SJSA1 (cell line): ENCODE measurements around the gene TSEN54. TPM values are rescaled to one million over a fixed set of nuclear protein-coding genes. Genes with fewer than 3 reads are reported as not detected.
A peak's percentile ranks its signal among the peaks of the same experiment; 100 is the strongest.

Experiments used
- DNase-seq, 2 experiments: peaks; one replicate each; pipeline ENCODE4 v3.0.0-alpha.2; 2015 to 2020; ENCODE audit warnings: low spot score in 2 of 2, low read depth in 1 of 2
- H3K27ac ChIP-seq: fragments of 250-450 bp; sonication (Bioruptor Pico); 2 replicates; pipeline ENCODE4 v1.5.1; 2020; ENCODE audit warnings: mild to moderate bottlenecking, moderate library complexity
- H3K27me3 ChIP-seq: fragments of 250-450 bp; sonication (Bioruptor Pico); replicated peaks from 2 replicates; pipeline ENCODE4 v1.5.1; 2020; ENCODE audit warnings: mild to moderate bottlenecking, moderate library complexity
- H3K36me3 ChIP-seq: fragments of 250-450 bp; sonication (Bioruptor Pico); 2 replicates; pipeline ENCODE4 v1.5.1; 2020; ENCODE audit warnings: mild to moderate bottlenecking
- H3K4me1 ChIP-seq: fragments of 250-450 bp; sonication (Bioruptor Pico); replicated peaks from 2 replicates; pipeline ENCODE4 v1.6.1; 2021; ENCODE audit warnings: mild to moderate bottlenecking
- H3K4me3 ChIP-seq: fragments of 250-450 bp; sonication (Bioruptor Pico); 2 replicates; pipeline ENCODE4 v1.5.1; 2020; ENCODE audit warnings: mild to moderate bottlenecking
- H3K9me3 ChIP-seq: fragments of 250-450 bp; sonication (Bioruptor Pico); replicated peaks from 2 replicates; pipeline ENCODE4 v1.5.1; 2020; ENCODE audit warnings: mild to moderate bottlenecking
- total RNA-seq: library from RNA; depleted of rRNA; stranded (reverse); fragments of >200 nt; shearing (Covaris generic); gene quantifications from 2 replicates; pipeline ENCODE4 v1.2.3, GENCODE V29; 2014

The TSEN54 gene
- total RNA-seq, 1 experiment from 2014 or later = 54.0 TPM

DNA sequence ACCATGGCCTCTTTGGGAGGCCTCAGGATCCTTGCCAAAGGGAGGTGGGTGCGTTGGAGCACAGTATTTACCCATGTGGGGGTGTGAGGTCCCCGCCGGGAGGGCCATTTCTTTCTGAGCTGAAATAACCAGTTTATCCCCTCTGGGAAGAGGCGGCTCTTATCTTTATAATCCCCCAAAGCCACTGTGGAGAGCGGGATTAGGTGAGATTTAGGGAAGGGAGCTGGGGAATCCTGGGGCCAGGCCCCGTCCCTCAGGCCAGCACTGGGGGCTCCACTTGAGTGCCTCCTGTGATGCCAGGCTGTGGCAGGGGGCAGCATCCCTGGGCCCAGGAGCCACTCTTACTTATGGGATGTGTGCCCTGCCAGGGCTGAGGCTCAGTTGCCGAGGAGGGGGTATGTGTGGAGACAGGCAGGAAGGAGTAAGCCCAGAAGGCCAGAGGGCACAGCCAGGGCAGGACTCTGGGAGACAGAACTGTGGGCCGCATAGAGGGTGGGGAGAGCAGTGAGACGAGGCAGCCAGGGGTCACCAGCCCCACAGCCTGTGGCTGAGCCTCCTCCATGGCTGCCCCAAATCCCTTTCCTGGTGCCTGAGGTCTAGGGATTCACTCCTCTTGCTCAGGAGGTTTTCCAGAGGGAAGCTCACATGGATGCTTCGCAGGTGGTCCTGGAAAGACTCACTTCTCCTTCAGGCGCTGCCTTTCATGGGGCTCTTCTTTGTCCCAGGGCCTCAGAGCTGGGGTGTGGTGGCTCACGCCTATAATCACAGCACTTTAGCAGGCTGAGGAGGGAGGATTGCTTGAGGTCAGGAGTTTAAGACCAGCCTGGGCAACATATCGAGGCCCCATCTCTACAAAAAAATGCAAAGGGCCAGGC is 34.9 kb upstream of the TSEN54 start:
- Histone ChIP-seq H3K4me1 (peaks cover 11% of the 10 kb centered on the region), H3K4me3 (no peak overlapping the region), H3K27me3 (no peaks in the 10 kb centered on the region), H3K36me3 (peaks cover 24% of the 10 kb centered on the region), H3K27ac (no peak overlapping the region), H3K9me3 (no peaks in the 10 kb centered on the region)
- peak; percentile 32 to 45 for DNase-seq

DNA sequence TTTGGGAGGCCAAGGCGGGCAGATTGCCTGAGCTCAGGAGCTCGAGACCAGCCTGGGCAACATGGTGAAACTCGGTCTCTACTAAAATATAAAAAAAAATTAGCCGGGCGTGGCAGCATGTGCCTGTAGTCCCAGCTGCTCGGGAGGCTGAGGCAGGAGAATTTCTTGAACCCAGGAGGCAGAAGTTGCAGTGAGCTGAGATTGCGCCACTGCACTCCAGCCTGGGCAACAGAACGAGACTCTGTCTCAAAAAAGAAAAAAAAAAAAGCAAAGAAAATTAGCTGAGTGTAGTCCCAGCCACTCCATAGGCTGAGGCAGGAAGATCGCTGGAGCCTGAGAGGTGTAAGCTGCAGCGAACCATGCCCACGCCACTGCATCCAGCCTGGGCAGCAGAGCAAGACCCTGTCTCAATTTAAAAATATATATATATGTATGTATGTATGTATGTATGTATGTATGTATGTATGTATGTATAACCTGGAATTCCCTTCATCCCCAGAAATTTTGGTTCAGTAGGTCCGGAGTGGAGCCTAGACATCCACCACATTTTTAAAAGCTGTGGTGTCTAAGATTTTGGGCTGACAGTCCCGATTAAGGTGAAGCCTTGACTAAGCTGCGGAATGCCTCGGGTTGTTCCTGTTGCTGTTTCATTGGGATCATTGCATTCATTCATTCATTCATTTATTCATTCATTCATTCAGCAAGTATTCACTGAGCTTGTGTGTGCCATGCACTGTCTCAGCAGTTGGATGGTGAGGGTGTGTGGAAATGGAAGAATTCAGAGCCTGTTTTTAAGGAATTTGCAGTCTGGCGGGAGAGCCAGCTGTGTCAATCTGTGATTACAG is 34.0 kb upstream of the TSEN54 start:
- H3K36me3 ChIP-seq = peaks cover 18% of the 10 kb centered on the region
- no peak overlapping the region for H3K27ac ChIP-seq
- H3K4me3 ChIP-seq = no peak overlapping the region
- no peak for DNase-seq
- H3K27me3 ChIP-seq = no peaks in the 10 kb centered on the region
- H3K9me3 ChIP-seq = no peaks in the 10 kb centered on the region
- peaks cover 17% of the 10 kb centered on the region for H3K4me1 ChIP-seq

DNA sequence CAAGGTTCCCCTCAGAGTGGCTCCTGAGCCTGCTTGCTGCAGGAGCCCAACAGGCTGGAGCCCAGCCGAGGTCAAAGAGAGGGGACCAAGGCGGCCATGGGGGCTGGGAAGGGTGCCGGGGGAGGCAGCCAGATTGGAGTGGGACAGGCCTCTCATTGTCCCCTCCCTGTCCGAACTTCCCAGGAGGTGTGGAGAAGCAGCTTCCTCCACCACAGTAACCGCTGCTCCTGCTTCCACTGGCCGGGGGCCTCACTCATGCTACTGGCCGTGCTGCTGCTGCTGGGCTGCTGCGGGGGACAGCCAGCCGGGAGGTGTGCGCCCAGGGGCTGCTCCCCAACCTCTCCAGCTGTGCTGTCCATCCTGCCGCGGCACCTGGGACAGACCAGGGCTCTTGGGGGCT is 30.6 kb upstream of the TSEN54 start:
- no peak for DNase-seq
- Histone ChIP-seq H3K4me1 (peaks cover 24% of the 10 kb centered on the region), H3K9me3 (no peaks in the 10 kb centered on the region), H3K36me3 (peaks cover 36% of the 10 kb centered on the region), H3K27me3 (no peaks in the 10 kb centered on the region), H3K27ac (no peak overlapping the region), H3K4me3 (no peak overlapping the region)

DNA sequence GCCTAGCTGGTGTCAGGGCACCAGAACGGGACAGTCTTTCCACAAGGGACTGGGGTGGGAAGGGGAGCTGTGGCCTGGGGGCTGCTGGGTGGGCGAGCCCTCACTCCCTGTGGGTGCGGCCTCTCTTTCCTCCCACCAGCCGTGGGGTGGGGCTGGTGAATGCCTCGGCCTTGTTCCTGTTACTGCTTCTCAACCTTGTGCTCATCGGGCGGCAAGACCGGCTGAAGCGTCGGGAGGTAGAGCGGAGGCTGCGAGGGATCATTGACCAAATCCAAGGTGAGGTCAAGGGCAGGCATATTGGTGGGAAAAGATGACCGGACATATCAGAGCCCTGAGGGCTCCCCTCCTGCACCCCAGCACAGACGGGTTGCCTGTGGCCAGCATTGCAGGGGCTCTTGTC is 30.2 kb upstream of the TSEN54 start:
- no peak overlapping the region for H3K4me3 ChIP-seq
- peaks cover 41% of the 10 kb centered on the region for H3K36me3 ChIP-seq
- no peak for DNase-seq
- H3K4me1 ChIP-seq = peaks cover 24% of the 10 kb centered on the region
- no peak overlapping the region for H3K27ac ChIP-seq
- H3K9me3 ChIP-seq = no peaks in the 10 kb centered on the region
- no peaks in the 10 kb centered on the region for H3K27me3 ChIP-seq

DNA sequence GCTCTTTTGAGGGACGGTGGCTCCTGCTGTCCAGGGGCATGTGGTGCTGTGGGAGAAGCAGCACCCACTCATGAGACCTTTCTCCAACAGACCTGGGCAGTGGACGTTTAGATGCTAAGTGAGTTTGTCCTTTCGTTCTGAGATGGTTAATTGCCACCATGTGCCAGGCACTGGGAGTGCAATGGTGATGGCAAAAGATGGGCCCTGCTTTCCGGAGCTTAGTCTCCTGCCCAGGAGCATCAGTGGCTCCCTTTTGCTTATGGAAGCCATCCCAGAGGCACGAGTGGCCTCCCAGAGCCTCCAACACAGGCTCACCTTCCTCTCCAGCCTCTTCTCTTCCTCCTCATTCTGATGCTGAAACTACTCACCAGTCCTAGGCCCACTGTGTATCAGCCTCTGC is 29.4 kb upstream of the TSEN54 start:
- no peaks in the 10 kb centered on the region for H3K9me3 ChIP-seq
- DNase-seq = no peak
- H3K4me3 ChIP-seq = no peak overlapping the region
- no peak overlapping the region for H3K27ac ChIP-seq
- peaks cover 49% of the 10 kb centered on the region for H3K36me3 ChIP-seq
- peaks cover 17% of the 10 kb centered on the region for H3K4me1 ChIP-seq
- no peaks in the 10 kb centered on the region for H3K27me3 ChIP-seq

DNA sequence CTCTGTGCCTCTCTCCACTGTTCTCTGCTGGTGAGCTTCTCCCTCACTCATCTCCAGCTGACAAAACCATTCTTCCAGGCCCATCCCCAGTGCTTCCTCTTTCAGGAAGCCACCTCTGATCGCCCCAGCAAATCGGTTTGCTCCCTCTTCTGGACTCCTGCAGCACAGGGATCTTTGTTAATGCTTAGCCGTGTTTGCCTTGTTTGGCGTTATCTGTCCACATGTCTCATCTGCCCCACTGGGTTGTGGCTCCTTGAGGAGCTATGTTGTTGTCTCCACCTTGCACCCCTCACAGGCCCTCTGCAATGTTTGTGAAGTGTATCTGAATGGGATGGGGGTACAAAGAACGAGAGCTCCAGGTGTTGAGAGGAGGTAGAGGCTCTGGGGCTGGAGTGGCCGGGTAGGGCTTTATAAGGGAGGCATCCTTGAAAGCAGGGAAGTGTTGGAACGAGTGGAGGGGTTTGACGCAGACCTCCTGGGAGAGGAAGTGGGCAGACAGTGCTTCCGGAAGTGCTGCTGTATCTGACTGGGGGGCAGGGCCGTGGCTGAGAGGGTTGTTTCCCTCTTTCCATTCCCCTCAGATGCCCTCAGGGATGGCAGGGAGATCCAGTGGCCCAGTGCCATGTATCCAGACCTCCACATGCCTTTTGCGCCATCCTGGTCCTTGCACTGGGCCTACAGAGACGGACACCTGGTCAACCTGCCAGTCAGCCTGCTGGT is 28.8 kb upstream of the TSEN54 start:
- no peaks in the 10 kb centered on the region for H3K27me3 ChIP-seq
- no peaks in the 10 kb centered on the region for H3K9me3 ChIP-seq
- H3K4me3 ChIP-seq = no peak overlapping the region
- no peak overlapping the region for H3K27ac ChIP-seq
- no peak for DNase-seq
- H3K36me3 ChIP-seq = peaks cover 54% of the 10 kb centered on the region
- H3K4me1 ChIP-seq = peaks cover 15% of the 10 kb centered on the region

DNA sequence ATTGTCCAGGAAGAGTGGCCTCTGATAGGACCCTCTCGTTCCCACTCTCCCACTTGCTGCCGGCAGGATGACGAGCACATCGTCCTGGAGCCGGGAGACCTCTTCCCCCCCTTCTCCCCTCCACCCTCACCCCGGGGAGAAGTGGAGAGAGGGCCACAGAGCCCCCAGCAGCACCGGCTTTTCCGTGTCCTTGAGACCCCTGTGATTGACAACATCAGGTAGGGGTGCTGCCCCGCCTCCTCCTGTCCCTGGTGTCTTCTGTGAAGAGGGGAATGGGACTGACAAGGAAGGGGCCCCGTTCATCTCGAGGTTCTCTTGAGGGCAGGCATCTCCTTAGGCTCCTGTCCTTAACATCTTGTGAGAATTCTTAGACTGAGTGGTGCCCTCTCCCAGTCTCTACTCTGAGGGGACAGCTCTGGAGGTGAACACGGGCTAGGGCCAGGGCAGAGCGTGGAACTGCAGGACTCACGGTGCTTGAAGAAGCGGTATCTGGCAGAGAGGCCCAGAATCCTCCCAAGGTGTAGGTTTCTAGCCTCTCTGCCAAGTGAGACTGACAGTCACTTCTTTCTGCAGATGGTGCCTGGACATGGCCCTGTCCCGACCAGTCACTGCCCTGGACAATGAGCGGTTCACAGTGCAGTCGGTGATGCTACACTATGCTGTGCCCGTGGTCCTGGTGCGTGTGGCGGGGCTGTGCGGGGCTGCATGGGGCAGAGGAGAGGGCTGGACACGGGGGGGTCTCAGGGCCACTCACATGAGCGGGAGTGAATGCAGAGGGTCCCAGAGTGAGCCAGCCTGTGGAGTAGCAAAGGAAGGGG is 27.4 kb upstream of the TSEN54 start:
- Histone ChIP-seq H3K4me3 (no peak overlapping the region), H3K9me3 (no peaks in the 10 kb centered on the region), H3K4me1 (peaks cover 24% of the 10 kb centered on the region), H3K36me3 (peaks cover 61% of the 10 kb centered on the region), H3K27ac (no peak overlapping the region), H3K27me3 (no peaks in the 10 kb centered on the region)
- DNase-seq = no peak

DNA sequence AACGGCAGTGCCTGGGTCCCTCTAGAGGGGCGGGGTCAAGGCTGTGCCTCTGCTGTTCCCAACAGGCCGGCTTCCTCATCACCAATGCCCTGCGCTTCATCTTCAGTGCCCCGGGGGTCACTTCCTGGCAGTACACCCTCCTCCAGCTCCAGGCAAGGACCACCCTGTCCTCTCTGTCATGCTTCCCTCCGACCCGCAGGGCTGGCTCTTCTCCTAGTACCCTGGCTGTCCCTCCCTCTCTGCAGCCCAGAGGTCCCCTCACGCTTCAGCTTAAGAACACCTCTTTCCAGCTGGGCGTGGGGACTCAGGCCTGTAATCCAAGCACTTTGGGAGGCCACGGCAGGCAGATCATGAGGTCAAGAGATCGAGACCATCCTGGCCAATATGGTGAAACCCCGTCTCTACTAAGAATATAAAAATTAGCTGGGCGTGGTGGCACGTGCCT is 26.8 kb upstream of the TSEN54 start:
- no peaks in the 10 kb centered on the region for H3K27me3 ChIP-seq

DNA sequence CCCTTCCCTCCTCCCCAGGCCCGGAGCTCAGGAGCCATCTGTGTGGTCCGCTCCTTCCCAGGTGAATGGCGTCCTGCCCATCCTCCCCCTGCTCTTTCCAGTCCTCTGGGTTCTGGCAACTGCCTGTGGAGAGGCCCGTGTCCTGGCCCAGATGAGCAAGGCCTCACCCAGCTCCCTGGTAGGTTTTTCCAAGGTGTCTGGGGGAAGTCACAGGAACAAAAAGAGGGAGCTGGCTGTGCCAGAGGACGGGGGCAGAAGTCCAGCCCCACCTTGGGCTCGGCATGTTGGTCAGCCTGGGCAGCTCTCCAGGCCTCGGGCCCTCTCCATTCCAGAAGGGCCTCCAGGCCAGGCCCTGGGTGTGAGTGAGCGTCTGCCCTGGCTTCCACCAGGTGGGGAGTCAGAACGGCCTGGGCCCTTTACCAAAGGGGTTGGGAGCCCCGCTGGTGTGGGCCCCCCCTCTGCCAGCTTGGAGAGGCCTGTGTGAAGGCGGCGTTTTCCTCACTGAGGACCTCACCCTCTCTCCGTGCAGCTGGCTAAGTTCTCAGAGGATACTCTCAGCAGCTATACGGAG is 26.1 kb upstream of the TSEN54 start:
- Histone ChIP-seq H3K27ac (no peak overlapping the region), H3K36me3 (peaks cover 74% of the 10 kb centered on the region), H3K9me3 (no peaks in the 10 kb centered on the region), H3K27me3 (no peaks in the 10 kb centered on the region), H3K4me1 (peaks cover 38% of the 10 kb centered on the region), H3K4me3 (no peak overlapping the region)
- DNase-seq = no peak

More for the DNA sequence above, 26.8 kb upstream of the TSEN54 start:
- no peak for DNase-seq
- Histone ChIP-seq H3K4me1 (peaks cover 30% of the 10 kb centered on the region), H3K9me3 (no peaks in the 10 kb centered on the region), H3K36me3 (peaks cover 67% of the 10 kb centered on the region), H3K27ac (no peak overlapping the region), H3K4me3 (no peak overlapping the region)

DNA sequence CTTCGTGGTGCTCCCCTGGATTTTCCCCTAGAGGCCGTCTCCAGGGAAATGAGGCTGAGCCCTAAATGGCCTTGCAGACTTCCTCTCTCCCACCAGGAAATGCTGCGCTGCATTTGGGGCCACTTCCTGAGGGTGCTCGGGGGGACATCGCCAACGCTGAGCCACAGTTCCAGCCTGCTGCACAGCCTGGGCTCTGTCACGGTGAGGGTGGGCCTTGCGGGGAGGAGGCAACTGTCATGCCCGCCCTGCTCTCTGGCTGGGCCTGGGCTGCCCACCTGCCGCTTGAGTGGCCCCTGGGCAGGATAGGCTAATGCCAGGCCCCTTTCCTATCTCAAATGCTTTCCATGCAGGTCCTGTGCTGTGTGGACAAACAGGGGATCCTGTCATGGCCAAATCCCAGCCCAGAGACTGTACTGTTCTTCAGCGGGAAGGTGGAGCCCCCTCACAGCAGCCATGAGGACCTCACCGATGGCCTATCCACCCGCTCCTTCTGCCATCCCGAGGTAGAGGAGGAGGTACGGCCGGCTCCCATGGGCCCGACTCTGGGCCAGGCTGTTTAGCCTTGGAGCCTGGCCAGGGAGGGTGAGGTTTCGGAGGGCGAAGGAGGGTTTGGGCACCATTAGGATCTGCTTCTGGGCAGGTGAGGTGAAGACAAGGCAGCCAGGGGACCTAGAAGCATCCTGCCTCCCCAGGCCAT is 25.2 kb upstream of the TSEN54 start:
- H3K27me3 ChIP-seq = no peaks in the 10 kb centered on the region
- peaks cover 39% of the 10 kb centered on the region for H3K4me1 ChIP-seq
- no peaks in the 10 kb centered on the region for H3K9me3 ChIP-seq

DNA sequence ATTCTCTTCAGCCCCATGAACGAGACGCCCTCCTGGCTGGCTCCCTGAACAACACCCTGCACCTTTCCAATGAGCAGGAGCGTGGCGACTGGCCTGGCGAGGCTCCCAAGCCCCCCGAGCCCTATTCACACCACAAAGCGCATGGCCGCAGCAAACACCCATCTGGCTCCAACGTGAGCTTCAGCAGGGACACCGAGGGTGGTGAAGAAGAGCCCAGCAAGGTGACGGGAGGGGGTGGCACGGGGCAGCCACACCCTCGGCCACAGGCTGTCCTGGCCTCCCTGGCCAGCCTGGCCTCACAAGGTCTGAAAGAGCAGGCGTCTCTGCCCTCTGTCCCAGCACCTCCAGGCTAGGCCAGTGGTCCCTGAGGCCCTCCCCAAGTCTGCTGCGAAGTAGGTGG is 24.6 kb upstream of the TSEN54 start:
- DNase-seq = no peak
- Histone ChIP-seq H3K36me3 (peaks cover 82% of the 10 kb centered on the region), H3K27ac (no peak overlapping the region), H3K9me3 (no peaks in the 10 kb centered on the region), H3K4me3 (no peak overlapping the region), H3K4me1 (peaks cover 35% of the 10 kb centered on the region), H3K27me3 (no peaks in the 10 kb centered on the region)

More for the DNA sequence above, 25.2 kb upstream of the TSEN54 start:
- no peak overlapping the region for H3K4me3 ChIP-seq
- peaks cover 81% of the 10 kb centered on the region for H3K36me3 ChIP-seq
- DNase-seq = no peak
- H3K27ac ChIP-seq = no peak overlapping the region

DNA sequence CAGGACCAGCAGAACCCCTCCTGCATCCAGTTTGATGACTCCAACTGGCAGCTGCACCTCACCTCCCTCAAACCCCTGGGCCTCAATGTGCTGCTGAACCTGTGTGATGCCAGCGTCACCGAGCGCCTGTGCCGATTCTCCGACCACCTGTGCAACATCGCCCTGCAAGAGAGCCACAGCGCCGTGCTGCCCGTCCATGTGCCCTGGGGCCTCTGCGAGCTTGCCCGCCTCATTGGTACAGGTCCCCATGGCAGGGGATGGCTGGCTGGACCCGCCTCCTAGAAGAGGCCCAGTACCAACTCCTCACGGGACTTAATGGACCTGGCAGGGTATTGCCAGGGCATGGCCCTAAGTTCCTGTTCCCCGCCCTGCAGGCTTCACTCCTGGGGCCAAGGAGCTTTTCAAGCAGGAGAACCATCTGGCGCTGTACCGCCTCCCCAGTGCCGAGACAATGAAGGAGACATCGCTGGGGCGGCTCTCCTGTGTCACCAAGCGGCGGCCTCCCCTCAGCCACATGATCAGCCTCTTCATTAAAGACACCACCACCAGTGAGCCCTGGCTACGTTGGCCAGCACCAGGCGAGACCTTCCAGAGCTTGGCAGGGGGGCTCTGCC is 23.7 kb upstream of the TSEN54 start:
- Histone ChIP-seq H3K27me3 (no peaks in the 10 kb centered on the region), H3K4me3 (no peak overlapping the region), H3K9me3 (no peaks in the 10 kb centered on the region), H3K4me1 (peaks cover 28% of the 10 kb centered on the region), H3K27ac (no peak overlapping the region), H3K36me3 (peaks cover 86% of the 10 kb centered on the region)
- DNase-seq = no peak
